ENCODE measurements around the gene ZNF35.
"Not testable (repeated sequence)": the region's sequence is repeated elsewhere in the genome, so short reads cannot be mapped to it uniquely, and the experiment has no call there.

ZNF35 gene

GRCh38 chr3:44648564-44649229 is at the start of gene ZNF35:
Gene ZNF35 (plus strand): TSS chr3:44648732. CDS start chr3:44651068, 2,336 bp downstream.
- peak in 1 of 2 donors; percentile 8 for DNase-seq

DNA sequence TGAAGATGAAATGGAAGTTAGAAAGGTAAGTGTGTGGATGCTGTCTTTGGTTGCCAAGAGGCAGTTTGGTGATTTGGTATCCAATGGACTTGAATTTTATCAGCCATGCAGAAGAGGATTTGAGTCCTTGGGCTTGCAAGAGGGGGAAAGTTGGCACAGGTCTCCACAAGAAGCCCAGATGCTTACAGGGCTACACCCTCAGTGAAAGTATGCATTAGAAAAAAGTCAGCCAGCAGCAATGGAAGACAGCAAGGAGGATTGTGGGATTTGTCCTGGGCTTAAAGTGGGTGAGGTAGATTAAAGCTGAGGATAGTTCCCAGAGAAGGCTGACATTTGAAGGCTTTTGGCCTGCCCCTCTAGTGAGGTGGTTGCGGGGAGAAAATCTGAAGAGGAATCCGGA is 46.8 kb upstream of the ZNF35 start:
- DNase-seq = no peak

DNA sequence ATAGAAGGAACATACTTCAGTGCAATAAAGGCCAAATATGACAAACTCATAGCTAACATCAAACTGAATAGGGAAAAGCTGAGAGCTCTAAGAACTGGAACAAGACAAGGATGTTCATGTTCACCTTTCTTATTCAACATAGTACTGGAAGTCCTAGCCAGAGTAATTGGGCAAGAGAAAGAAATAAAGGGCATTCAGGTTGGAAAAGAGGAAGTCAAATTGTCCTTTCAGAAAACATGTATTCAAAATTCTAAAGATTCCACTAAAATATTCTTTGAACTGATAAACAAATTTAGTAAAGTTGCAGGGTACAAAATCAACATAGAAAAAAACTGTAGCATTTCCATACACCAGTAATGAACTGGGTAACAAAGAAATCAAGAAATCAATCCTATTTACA is 35.9 kb upstream of the ZNF35 start:
- DNase-seq = no peak

DNA sequence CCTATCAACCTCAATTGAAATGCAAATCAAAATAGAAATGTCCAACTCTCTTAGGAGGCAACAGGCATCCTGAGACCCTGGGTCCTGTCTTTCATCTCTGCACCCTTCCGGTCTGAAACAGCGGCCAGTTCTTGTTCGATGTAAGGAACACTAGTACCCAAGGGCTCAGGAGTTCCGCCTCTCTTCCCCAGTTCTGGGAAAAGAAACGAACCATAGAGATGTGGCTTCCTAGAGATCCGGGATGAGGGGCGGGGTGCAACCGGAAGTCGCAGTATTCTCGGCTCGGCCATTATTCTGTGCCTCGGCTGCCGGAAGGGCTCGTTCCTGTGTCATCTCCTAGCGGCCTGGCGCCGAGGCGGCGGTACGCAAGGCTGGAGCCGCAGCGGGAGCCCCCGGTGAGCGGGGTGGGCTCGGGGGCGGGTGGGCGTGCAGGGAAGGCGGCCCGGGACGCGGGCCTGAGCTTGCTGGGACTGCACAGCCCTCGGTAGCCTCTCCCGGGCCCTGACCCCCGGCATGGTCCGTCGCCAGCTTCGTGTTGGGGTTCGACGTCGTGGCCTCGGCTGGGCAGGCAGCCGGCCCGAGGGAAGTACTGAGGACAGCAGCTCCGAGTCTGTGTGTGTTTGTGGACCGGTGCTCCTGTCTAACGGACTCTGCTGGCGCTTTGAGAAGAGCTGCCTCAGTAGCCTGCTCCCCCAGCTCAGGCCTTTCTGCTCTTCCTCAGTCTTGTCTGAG is 23.6 kb upstream of the ZNF35 start, which contains the start of gene ZNF197:
ZNF197 (plus strand) TSS at position 288 of the 732 bp plus-strand sequence. CDS start 4,119 bp downstream, outside the sequence.
- peak; percentile 41 to 52 for DNase-seq

- no peak for DNase-seq
These were observed 19.8 kb upstream of the ZNF35 start for GRCh38 chr3:44628716-44629115.

DNA sequence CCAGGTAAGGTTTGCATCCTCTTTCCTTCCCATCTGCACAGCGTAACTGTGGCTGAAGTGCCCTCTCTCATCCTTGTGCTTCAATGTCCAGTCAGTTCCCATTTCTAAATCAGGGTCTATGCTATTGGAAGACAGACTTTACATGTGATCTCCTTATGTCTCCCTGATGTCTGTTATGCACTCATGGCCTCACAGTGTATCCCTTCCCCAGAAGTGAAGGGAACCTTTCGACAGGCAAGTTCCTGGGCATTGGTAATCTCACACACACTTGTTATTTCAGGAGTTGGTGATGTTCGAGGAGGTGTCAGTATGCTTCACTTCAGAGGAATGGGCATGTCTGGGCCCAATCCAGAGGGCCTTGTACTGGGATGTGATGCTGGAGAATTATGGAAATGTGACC is 16.3 kb upstream of the ZNF35 start:
- no peak for DNase-seq

- DNase-seq = no peak
These were observed 6.2 kb upstream of the ZNF35 start for GRCh38 chr3:44642337-44642736.

DNA sequence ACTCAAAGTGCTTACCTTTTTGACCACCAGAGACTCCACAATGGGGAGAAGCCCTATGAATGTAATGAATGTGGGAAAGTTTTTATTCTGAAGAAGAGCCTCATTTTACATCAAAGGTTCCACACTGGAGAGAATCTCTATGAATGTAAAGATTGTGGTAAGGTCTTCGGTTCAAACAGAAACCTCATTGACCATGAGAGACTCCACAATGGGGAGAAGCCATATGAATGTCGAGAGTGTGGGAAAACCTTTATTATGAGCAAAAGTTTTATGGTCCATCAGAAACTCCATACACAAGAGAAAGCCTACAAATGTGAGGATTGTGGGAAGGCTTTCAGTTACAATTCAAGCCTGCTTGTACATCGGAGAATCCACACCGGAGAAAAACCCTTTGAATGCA is 5.5 kb upstream of the ZNF35 start:
- no peak for DNase-seq

DNA sequence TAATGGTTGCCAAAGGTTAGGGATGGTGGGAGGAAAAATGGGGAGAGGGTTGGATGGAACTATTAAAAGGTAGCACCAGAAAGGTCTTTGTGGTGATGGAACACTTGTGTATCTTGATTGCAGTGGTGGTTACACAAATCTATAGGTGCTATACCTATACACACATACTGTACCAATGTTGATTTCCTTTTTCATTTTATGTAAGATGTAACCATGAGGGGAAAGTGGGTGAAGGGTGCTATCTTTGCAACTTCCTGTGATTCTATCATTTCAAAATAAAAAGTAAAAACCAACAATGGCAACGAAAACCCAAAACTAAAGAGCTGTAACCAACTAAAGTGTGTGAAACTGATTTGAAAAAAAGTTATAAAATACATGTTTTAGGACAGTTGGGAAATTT is 761 bp upstream of the ZNF35 start:
- no peak for DNase-seq

- no peak for DNase-seq
These were observed 1.2 kb downstream of the ZNF35 start for GRCh38 chr3:44649709-44650108.

- no peak for DNase-seq
These were observed 5.5 kb downstream of the ZNF35 start for GRCh38 chr3:44654039-44654438.

DNA sequence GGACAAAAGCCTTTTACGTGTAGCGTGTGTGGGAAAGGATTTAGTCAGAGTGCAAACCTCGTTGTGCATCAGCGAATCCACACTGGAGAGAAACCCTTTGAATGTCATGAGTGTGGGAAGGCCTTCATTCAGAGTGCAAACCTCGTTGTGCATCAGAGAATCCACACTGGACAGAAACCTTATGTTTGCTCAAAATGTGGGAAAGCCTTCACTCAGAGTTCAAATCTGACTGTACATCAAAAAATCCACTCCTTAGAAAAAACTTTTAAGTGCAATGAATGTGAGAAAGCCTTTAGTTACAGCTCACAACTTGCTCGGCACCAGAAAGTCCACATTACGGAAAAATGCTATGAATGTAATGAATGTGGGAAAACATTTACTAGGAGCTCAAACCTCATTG is 10.5 kb downstream of the ZNF35 start:
- no peak for DNase-seq

GRCh38 chr3:44659434-44659833 is 10.9 kb downstream of the ZNF35 start:
- no peak for DNase-seq

- no peak for DNase-seq
These were observed 12.7 kb downstream of the ZNF35 start for GRCh38 chr3:44661189-44661588.

GRCh38 chr3:44665173-44665572 is 16.6 kb downstream of the ZNF35 start:
- no peak for DNase-seq

- no peak for DNase-seq
These were observed 17.8 kb downstream of the ZNF35 start for GRCh38 chr3:44666346-44666745.

DNA sequence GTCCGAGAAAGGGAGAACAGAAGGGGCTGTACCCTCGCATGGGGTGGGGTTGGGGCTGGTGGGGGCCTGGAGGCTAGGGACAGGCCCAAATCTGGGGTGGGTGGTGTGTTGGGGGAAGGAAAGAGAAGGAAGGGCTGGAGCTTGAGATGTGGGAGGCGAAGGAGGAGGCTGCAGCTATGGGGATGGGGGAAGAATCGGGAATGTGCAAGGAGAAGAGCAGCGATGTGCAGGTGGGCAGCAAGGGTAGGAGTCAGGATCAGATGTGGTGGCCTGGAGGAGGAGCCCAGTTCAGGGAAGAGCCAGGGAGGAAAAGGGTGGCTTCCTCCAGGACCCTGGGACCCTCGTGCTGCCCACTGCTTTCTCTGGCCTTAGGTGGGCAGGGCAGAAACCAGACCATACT is 21.2 kb downstream of the ZNF35 start:
- no peak for DNase-seq

DNA sequence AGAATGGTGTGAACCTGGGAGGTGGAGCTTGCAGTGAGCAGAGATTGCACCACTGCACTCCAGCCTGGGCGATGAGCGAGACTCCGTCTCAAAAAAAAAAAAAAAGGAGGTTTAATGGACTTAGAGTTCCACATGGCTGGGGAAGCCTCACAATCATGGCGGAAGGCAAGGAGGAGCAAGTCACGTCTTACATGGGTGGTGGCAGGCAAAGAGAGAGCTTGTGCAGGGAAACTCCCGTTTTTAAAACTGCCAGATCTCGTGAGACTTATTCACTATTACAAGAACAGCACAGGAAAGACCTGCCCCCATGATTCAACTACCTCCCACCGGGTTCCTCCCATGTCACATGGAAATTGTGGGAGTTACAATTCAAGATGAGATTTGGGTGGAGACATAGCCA is 24.9 kb downstream of the ZNF35 start:
- not testable (repeated sequence) for DNase-seq

GRCh38 chr3:44674211-44674610 is 25.7 kb downstream of the ZNF35 start:
- DNase-seq = no peak

DNA sequence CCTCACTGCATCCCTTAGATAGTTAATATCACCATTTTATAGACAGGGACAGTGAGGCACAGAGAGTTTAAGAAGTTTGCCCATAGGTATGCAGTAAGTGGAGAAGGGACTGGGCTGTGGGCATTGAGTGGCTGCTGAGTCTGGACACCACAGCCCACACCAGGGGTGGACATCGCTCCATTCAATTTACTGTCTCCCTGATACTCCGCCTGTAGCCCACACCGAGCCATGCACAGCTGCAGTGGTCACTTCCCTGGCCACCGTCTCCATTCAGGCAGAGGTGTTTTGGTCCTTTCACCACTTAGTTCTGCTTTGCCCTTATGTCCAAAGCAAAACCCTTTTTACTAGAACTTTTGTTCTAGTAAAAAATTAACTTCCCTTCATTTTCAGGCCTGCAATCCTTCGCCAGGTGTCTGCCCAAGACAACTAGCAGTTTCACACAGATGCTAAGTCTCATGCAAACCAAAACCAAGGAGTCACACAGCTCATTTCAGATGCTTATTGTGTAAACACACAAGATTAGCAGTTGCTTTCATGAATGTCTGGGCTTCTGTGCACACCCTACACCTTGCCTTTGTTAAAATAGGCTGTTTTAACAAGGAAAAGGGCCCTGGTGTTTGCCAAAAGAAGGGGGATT is 30.1 kb downstream of the ZNF35 start:
- no peak for DNase-seq

DNA sequence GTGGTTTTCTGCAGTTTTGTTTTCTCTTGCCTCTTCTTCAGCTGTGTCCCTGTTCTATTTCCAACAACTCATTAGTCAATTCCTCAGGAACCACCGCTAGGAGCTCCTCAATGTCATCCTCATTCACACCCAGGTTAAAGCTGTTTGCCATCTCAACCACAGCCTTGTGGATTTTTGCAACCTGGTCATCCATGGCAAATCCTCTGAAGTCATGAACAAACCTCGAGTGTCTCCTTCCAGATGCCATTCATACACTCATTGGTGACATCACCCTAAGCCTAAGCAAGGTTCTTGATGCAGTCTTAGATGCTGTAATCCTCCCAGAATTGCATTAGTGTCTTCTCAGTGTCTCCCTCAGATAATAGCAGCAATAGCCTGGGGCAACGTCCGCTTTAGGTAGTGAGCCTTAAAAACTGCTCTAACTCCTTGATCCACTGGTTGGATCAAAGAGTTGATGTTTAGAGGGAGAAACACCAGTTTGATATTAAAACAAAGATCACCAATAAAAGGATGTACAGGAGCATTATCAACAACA is 32.5 kb downstream of the ZNF35 start:
- no peak for DNase-seq

DNA sequence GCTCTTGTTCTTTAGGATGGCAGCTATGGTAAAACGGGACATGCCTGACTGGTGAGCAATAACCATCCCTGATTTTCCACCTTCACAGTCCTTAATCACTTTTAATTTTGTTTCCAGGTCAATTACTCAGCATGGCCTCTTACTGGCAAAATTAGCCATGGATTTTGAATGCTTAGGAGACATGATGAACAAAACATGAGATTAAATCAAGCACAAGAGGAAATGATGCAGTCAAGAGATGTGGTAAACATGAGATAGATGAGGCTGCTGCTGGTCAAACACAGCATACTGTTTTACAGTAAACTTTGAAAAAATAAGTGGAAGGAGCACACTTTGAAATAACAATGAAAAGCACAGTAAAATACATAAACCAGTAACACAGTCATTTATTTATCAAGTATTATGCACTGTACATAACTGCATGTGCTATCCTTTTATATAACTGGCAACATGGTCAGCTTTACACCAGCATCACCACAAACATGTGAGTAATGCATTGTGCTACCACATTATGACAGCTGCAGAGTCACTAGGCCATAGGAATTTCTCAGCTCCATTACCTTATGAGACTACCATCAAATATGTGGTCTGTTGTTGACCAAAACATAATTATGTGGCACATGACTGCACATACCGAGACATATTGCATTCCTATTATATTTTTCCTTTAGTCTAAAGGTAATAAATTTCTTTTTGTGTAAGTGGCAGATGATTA is 33.8 kb downstream of the ZNF35 start:
- no peak for DNase-seq

Measured in activated CD4-positive, alpha-beta T cell treated with anti-CD3 and anti-CD28 coated beads for 4 hours (primary cell).